ENCODE data around the gene ASPHD1.
"Not testable (repeated sequence)": the region's sequence is repeated elsewhere in the genome, so short reads cannot be mapped to it uniquely, and the experiment has no call there.

Gene ASPHD1

GRCh38 chr16:29878172-29878571 lies 22.1 kb upstream of the ASPHD1 start:
- no peak for TF ChIP-seq CTCF (IDR thresholded peaks at IDR 0.05; ENCODE audit: insufficient read depth, missing control alignments)
- DNase-seq (ENCODE audit: insufficient read length, low spot score): no peak
- FAIRE-seq: no peak

DNA sequence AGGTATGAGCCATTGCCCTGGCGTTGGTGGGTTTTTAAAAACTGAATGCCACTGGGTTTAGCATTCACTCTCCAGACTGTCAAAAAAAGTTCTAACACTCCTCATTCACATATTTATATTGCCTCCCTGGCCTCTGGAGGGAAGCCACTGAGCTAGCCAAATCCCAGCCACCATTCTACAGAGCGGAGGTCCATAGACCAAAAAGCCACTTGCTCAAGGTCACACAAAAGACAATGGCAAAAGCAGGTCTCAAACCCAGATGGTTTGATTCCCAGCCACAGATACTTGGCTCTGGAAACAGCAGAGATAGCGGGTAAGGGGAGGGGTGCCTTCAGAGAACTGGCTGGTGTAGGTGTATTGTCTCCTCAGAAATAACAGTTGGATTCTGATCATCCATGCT lies 19.2 kb upstream of the ASPHD1 start:
- DNase-seq (ENCODE audit: insufficient read length, low spot score) (no peak), FAIRE-seq (no peak)
- no peak for TF ChIP-seq CTCF (IDR thresholded peaks at IDR 0.05; ENCODE audit: insufficient read depth, missing control alignments)

DNA sequence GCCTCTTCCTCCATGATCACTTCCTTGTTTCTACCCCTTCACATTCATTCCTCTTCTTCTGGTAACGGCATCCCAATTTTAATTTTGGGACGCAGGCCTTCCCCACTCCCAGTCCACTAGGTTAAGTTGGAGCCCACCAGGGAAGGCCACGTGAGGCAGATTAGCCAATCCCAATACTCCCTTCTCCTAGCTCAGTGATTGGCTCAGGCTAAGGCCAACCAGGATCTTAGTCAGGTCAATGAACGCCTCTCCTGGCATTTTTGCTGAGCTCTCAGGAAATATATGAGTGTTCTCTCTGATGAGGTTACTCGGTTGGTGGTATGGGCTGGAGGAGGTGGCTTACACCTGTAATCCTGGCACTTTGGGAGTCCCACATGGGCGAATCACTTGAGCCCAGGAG lies 16.3 kb upstream of the ASPHD1 start:
- TF ChIP-seq CTCF (IDR thresholded peaks at IDR 0.05; ENCODE audit: insufficient read depth, missing control alignments): no peak
- no peak for DNase-seq (ENCODE audit: insufficient read length, low spot score)
- no peak for FAIRE-seq

GRCh38 chr16:29889372-29889771 lies 10.9 kb upstream of the ASPHD1 start:
- DNase-seq (ENCODE audit: insufficient read length, low spot score); FAIRE-seq: not testable (repeated sequence)

GRCh38 chr16:29891525-29892457 lies 8.5 kb upstream of the ASPHD1 start:
- DNase-seq (ENCODE audit: insufficient read length, low spot score): no peak
- TF ChIP-seq CTCF (IDR thresholded peaks at IDR 0.05; ENCODE audit: insufficient read depth, missing control alignments): no peak
- no peak for FAIRE-seq

GRCh38 chr16:29892458-29892813 lies 7.9 kb upstream of the ASPHD1 start:
- FAIRE-seq (no peak), DNase-seq (ENCODE audit: insufficient read length, low spot score) (no peak)

GRCh38 chr16:29893553-29893952 lies 6.7 kb upstream of the ASPHD1 start:
- no peak for DNase-seq (ENCODE audit: insufficient read length, low spot score)
- no peak for TF ChIP-seq CTCF (IDR thresholded peaks at IDR 0.05; ENCODE audit: insufficient read depth, missing control alignments)
- FAIRE-seq: no peak

More at GRCh38 chr16:29892458-29892813, 7.9 kb upstream of the ASPHD1 start:
- TF ChIP-seq CTCF (IDR thresholded peaks at IDR 0.05; ENCODE audit: insufficient read depth, missing control alignments): no peak
